HG03342 (cell line): ENCODE results near the gene WDR13.
"Not testable (repeated sequence)": the region's sequence is repeated elsewhere in the genome, so short reads cannot be mapped to it uniquely, and the experiment has no call there.

Source experiments
- ATAC-seq: cut with Tn5 transposase; IDR thresholded peaks from one replicate; pipeline ENCODE4 v1.9.1; 2021; ENCODE audit warnings: mild to moderate bottlenecking, moderate library complexity; ENCODE audit not compliant: unreplicated experiment

WDR13 gene

GRCh38 chrX:48597353-48598264 lies at the start of gene WDR13:
WDR13 (plus strand) TSS chrX:48597492; CDS start chrX:48597997, 505 bp downstream.
- ATAC-seq, result peak; percentile 68

DNA sequence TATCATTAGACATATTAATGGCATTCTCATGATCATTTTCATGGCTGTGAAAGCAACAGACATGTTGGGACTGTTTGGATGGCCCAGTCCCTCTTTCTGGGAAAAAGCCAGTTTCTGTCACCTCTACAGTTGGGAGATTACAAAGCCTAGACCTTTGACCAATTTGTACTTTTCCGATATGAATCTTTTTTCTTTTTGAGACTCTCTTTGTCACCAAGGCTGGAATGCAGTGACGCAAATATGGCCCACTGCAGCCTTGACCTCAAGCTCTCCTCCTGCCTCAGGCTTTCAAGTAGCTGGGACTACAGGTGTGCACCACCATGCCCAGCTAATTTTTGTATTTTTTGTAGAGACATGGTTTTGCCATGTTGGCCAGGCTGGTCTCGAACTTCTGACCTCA lies 48.4 kb upstream of the WDR13 start:
- ATAC-seq, result no peak

GRCh38 chrX:48555731-48556325 lies 41.5 kb upstream of the WDR13 start:
- not testable (repeated sequence) for ATAC-seq

DNA sequence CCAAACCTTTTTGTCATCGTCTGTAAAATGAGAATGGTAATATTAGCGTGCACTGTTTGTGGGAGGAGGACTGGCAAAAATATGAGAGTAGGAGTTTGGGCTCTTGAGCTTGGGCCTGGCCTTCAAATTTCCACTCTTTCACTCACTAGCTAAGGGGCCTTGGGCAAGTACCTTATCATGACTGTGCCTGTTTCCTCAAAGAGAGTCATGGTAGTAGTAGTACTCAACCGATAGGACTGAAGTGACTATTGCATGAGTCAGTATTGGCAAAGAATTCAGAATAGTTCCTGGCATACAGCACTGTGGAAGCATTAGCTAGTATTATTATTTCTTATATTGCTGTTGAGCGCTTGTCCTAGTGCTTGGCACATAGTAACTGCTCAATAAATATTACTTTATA lies 39.0 kb upstream of the WDR13 start:
- ATAC-seq, result no peak

DNA sequence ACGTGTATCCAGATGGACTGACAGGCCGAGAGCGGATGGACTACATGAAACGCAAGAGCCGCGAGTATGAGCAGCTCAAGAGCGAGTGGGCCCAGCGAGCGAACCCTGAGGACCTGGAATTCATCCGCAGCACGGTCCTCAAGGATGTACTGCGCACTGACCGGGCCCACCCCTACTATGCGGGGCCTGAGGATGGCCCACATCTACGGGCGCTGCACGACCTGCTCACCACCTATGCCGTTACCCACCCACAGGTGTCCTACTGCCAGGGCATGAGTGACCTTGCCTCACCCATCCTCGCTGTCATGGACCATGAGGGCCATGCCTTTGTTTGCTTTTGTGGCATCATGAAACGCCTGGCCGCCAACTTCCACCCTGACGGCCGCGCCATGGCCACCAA lies 37.7 kb upstream of the WDR13 start:
- no peak for ATAC-seq

DNA sequence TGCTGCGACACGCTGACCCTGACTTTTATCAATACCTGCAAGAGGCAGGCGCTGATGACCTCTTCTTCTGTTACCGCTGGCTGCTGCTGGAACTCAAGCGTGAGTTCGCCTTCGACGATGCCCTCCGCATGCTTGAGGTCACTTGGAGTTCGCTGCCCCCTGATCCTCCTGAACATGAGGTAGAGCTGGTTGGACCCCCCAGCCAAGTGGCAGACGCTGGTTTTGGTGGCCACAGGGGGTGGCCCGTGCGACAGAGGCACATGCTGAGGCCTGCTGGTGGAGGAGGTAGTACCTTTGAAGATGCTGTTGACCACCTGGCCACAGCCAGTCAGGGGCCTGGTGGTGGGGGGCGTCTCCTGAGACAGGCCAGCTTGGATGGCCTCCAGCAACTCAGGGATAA lies 37.2 kb upstream of the WDR13 start:
- ATAC-seq, result no peak

DNA sequence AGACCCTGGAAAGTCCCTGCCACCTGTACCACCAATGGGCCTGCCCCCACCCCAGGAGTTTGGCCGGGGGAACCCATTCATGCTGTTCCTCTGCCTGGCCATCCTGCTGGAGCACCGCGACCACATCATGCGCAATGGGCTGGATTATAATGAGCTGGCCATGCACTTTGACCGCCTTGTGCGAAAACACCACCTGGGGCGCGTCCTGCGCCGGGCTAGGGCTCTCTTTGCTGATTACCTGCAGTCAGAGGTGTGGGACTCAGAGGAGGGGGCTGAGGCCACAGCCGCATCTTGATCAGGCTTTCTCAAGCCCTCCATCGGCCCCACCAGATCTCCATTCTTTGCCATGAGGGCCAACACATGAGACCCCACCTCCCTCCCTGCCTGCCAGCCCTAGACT lies 36.6 kb upstream of the WDR13 start:
- no peak for ATAC-seq

DNA sequence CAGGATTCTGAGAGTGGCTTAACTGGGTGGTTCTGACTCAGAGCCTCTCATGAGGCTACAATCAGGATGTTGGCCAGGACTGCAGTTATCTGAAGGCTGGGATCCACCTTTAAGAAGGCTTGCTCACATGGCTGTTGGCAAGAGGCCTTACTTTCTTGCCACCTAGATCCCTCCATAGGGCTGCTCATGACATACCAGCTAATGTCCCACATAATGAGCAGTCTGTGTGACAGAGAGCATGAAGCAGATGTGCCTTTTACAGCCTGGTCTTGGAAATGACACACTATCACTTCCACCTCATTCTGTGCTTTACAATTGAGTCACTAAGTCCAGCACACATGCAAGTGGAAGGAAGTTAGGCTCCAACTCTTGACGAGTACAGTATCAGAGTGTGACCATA lies 27.3 kb upstream of the WDR13 start:
- peak; percentile 43 for ATAC-seq

GRCh38 chrX:48573690-48574269 lies 23.5 kb upstream of the WDR13 start:
- ATAC-seq, result peak; percentile 5

- ATAC-seq, result peak; percentile 83
Measured at GRCh38 chrX:48574270-48575266, 22.7 kb upstream of the WDR13 start, which contains the start of gene RBM3. RBM3 (plus strand) TSS chrX:48574484; CDS start chrX:48575181, 697 bp downstream.

DNA sequence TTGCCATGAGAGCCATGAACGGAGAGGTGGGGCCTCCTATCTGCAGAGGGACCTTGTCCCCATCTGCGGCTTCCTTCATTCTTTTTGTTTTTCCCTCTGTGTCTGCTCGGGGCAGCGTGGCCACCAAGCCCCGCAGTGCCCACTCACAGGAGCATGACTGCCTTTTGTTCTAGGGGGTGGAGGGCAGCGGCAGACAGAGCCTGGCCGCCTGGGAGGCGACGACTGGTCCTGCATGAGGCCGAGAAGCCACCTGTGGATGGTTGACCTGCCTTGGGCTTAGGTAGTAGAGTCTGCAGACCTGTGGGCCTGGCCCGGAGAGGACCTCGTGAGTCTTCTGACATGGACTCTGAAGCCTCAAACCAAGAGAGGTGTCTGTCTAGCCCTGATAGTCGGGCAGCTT lies 21.6 kb upstream of the WDR13 start:
- ATAC-seq, result no peak

DNA sequence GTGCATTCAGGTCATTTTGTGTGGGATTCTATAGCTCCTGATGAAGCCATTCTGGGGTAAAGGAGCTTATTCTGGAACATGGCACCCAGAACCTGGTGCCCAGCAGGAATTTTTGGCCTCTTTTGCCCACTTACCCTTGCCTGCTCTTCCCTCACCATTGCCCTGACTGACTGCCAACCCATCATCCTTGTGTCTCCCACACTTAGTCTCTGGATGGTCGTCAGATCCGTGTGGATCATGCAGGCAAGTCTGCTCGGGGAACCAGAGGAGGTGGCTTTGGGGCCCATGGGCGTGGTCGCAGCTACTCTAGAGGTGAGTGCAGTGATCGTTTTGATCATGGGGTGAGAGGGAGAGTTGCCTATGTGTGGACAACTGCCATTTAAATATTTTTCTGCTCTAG lies 21.2 kb upstream of the WDR13 start:
- no peak for ATAC-seq

- no peak for ATAC-seq
Measured at GRCh38 chrX:48578661-48579128, 18.6 kb upstream of the WDR13 start.

GRCh38 chrX:48579259-48579658 lies 18.0 kb upstream of the WDR13 start:
- no peak for ATAC-seq

DNA sequence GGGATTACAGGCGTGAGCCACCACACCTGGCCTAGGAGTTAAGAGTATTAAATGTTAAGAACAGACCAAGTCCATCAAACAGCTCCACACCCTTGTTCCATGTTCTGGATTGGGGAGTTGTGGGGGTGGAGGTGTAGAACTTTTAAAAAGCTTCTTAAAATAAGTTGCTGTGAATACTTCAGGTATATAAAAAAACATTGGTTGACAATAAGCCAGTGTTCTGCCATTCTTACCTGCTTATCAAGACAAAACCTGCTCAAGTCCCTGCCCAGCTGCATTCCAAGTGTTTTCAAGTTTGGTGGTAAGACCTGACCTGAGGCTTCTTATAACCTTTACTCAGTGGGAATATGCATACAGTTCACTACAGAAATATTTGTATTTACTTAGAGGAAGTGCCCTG lies 16.6 kb upstream of the WDR13 start:
- no peak for ATAC-seq

DNA sequence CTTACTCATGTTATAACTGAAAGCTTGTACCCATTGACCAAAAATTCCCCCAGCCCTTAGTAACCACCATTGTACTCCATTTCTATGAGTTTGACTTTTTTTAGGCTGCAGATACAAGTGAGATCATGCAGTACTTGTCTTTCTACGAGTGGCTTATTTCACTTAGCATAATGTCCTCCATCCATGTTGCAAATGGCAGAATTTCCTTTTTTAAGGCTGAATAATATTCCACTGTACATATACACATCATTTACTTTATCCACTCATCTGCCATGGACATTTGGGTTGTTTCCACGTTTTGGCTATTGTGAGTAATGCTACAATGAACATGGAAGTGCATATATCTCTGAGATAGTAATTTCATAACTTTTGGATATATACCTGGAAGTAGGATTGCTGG lies 12.6 kb upstream of the WDR13 start:
- ATAC-seq, result no peak

DNA sequence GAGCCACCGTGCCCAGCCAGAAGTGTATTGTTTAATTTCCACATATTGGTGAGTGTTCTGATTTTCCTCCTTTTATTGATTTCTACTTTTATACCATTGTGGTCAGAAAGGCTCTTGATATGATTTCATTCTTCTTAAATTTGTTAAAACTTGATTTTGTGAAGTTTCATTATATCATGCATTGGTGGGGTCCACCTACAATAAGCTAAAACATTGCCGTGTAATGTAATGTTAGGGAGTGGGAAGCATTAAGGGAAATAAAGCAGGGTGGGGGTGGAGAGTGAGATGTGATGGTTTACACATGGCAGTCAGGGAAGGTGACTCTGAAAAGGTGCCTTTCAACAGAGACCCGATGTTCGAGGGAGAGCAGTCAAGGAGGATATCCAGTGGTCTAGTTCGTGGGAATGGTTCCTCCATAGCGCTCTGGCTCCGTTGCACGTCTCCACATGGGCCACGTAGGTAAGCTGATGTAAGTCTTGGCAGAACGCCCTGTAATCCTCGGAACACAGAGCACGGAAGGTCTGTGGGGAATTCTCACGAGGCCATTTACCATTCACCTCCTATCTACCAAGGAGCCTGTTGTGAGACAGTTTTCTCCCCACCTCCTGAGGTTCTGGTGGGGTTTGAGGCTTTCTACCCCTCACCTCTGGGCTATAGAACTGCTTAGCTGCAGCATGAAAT lies 7.7 kb upstream of the WDR13 start:
- ATAC-seq, result no peak

- no peak for ATAC-seq
Measured at GRCh38 chrX:48590203-48591103, 6.8 kb upstream of the WDR13 start.

- no peak for ATAC-seq
Measured at GRCh38 chrX:48591255-48591791, 6.0 kb upstream of the WDR13 start.
